GM20431 (cell line): ENCODE data around the gene PRRX2.

Experiments
- in situ Hi-C: fragments of 300-500 bp; cut with MseI, MboI; formaldehyde crosslinking; loops from one replicate; pipeline ENCODE4 v1.15.0; 2020; ENCODE audit warnings: low sequenced_read_pairs; ENCODE audit not compliant: unreplicated experiment

Gene PRRX2

GRCh38 chr9:129697656-129698253 lies 32.3 kb downstream of the PRRX2 start:
- in situ Hi-C loops = loop anchor here (25.0 kb wide), 1 partner anchor 940 kb away; no protein-coding TSS in a partner anchor

- in situ Hi-C loops = loop anchor here (25.0 kb wide), 1 partner anchor 939 kb away; no protein-coding TSS in a partner anchor
Observed at GRCh38 chr9:129698254-129698757, 32.9 kb downstream of the PRRX2 start.

GRCh38 chr9:129701054-129701453 lies 35.6 kb downstream of the PRRX2 start:
- in situ Hi-C loops = no loop called here

- in situ Hi-C loops = no loop called here
Observed at GRCh38 chr9:129701549-129701948, 36.1 kb downstream of the PRRX2 start.

- in situ Hi-C loops = no loop called here
Observed at GRCh38 chr9:129702589-129703520, 37.4 kb downstream of the PRRX2 start.

- in situ Hi-C loops = no loop called here
Observed at GRCh38 chr9:129703667-129704355, 38.4 kb downstream of the PRRX2 start.

- in situ Hi-C loops = no loop called here
Observed at GRCh38 chr9:129704807-129705206, 39.4 kb downstream of the PRRX2 start.

GRCh38 chr9:129708793-129709192 lies 43.3 kb downstream of the PRRX2 start:
- in situ Hi-C loops = no loop called here

- in situ Hi-C loops = no loop called here
Observed at GRCh38 chr9:129709438-129710168, 44.2 kb downstream of the PRRX2 start.

- in situ Hi-C loops = no loop called here
Observed at GRCh38 chr9:129710169-129710453, 44.7 kb downstream of the PRRX2 start.

- in situ Hi-C loops = no loop called here
Observed at GRCh38 chr9:129712634-129713401, 47.4 kb downstream of the PRRX2 start.

GRCh38 chr9:129713402-129713679 lies 47.9 kb downstream of the PRRX2 start:
- in situ Hi-C loops = no loop called here

- in situ Hi-C loops = no loop called here
Observed at GRCh38 chr9:129714511-129715061, 49.1 kb downstream of the PRRX2 start.

GRCh38 chr9:129716091-129716490 lies 50.6 kb downstream of the PRRX2 start:
- in situ Hi-C loops = no loop called here

GRCh38 chr9:129717991-129718390 lies 52.5 kb downstream of the PRRX2 start:
- in situ Hi-C loops = no loop called here

GRCh38 chr9:129718647-129719046 lies 53.2 kb downstream of the PRRX2 start:
- in situ Hi-C loops = no loop called here

- in situ Hi-C loops = no loop called here
Observed at GRCh38 chr9:129719135-129719534, 53.7 kb downstream of the PRRX2 start.

- in situ Hi-C loops = no loop called here
Observed at GRCh38 chr9:129720181-129720864, 54.9 kb downstream of the PRRX2 start.
